ENCODE results near the gene OOSP2.
"Not testable (repeated sequence)": the region's sequence is repeated elsewhere in the genome, so short reads cannot be mapped to it uniquely, and the experiment has no call there.

The OOSP2 gene, protein sequence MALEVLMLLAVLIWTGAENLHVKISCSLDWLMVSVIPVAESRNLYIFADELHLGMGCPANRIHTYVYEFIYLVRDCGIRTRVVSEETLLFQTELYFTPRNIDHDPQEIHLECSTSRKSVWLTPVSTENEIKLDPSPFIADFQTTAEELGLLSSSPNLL

DNA sequence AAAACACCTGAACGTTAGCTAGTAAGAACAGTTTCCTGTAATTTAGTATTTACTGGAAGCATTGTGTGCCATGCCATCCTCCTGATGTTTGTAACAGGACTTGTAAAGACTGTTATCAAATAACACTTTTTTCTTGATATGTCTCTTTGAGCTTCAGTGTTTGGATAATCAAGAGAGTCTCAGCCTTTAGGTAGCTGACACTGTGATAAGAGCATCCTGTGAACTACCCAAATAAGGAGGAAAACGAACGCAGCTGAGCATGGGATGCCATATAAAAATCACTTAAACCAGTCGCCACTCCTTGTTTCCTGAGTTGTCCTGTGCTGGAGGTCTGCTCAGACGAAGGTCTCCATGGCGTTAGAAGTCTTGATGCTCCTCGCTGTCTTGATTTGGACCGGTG is at the start of gene OOSP2:
Gene OOSP2 (plus strand): TSS at position 301 of the 400 bp plus-strand sequence. CDS start 51 bp downstream, at position 352.
- DNase-seq: no peak

DNA sequence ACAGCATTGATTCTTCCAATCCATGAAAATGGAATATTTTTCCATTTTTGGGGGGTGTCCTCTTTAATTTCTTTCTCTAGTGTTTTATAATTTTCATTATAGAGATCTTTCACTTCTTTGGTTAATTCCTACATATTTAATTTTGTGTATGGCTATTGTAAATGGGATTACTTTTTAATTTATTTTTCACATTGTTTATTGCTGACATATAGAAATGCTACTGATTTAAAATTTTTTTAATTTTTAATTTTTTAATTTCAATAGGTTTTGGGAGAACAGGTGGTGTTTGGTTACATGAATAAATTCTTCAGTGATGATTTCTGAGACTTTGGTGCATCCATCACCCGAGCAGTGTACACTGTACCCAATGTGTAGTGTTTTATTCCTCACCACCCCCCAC is 49.8 kb upstream of the OOSP2 start:
- no peak for DNase-seq

DNA sequence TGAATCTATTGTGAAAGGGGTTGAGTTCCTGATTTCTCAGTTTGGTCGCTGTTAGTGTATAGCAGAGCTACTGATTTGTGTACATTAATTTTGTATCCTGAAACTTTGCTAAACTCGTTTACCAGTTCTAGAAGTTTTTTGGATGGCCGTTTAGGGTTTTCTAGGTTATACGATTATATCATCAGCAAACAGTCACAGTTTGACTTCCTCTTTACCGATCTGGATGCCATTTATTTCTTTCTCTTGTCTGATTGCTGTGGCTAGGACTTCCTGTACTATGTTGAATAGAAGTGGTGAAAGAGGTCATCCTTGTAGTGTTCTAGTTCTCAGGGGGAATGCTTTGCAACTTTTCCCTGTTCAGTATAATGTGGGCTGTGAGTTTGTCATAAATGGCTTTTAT is 47.8 kb upstream of the OOSP2 start:
- no peak for DNase-seq

DNA sequence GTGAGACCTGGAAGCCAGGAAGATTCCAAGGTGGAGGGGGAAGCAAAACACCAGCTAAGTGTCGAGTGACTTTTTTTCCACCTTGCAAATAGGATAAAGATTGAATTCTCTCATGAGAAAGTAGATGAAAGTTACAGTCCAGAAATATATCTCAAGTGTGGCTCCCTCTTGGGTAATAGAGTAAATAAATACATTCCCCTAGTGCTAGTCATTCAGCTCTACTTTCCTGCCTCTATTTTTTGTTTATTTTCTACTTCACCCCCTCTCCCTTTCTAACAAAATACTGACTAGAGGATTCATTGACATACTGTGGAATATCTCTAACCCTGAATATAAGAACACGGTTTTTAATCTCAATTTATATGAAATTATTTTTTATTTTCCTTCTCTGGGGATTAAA is 42.4 kb upstream of the OOSP2 start:
- no peak for DNase-seq

DNA sequence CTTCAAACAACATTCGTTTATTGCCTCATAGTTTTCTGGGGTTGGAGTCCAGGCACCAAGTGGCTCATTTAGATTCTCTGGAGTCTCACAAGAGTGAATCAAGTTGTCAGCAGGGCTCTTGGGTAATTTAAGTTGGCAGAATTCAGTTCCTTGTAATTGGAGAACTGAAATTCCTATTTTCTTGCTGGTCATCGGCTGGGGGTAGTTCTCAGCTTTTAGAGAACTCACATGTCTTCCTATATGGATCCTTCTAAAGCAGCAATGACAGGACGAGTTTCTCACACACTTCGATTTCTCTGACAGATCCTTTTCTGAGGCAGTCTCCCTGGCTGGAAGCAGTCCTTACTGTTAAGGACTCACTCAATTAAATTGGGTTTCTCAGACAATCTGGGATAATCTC is 40.5 kb upstream of the OOSP2 start:
- no peak for DNase-seq

DNA sequence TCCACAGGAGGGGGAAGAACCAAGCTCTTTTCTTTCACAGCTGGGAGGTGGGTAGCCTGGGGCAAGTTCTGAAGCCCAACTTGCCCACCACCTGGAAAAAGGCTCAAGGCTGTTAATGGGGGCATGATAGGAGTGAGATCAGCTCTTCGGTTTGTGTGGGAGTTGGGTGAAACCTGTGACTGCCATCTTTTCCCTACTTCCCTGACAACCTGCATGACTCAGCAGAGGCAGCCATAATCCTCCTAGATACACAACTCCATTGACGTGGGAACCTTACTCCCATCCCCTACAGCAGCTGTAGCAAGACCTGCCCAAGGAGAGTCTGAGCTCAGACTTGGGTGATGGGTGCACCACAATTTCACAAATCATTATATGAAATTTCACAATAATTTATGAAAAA is 36.5 kb upstream of the OOSP2 start:
- no peak for DNase-seq

DNA sequence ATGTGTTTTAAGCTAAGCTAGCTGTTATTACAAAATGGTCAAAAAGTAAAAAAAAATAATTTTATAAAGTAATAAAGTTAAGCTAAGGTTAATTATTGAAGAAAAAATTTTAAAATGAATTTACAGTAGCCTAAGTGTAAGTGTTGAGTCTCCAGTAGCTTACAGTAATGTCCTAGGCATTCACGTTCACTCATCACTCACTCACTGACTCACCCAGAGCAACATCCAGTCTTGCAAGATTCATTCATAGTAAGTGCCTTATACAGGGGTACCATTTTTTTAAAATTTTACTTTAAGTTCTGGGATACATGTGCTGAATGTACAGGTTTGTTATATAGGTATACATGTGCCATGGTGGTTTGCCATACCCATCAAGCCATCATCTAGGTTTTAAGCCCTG is 34.8 kb upstream of the OOSP2 start:
- no peak for DNase-seq

DNA sequence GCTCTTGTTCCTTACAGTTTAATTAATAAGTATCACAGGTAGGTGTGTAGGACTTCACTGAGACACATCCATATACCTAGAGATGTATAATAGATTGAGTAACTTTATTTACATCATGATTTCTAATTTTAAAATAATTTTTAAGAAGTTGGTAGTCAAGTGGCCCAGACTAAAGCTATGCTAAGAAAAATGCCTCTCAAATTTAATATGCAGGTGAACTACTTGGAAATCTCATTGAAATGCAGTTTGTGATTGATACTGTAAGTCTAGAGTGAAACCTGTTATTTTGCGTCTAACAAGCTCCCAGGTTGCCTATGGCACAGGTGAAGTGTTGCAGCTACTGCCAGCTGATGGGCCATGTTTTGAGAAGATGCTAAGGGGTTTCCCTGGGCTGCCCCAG is 23.3 kb upstream of the OOSP2 start, which contains the start of gene OOSP4B:
Gene OOSP4B (plus strand): TSS at position 301 of the 400 bp plus-strand sequence.
- DNase-seq: no peak

DNA sequence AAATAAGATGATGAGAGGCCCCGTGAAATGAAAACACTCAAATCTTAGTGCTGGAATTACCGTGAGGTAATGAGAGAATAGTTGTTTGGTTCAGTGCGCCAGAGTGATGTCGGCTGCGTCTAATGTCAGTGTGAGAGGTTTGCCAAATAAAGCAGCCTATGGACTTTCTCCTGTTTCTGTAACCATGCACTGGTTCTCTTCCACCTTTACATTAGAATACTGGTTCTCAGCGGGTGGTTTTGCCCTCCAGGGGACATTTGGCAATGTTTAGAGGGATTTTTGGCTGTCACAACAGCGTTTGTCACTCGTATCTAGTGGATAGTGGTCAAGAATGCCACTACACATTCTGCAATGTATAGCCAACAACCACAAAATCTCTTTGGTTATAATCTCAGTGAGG is 22.2 kb upstream of the OOSP2 start:
- no peak for DNase-seq

DNA sequence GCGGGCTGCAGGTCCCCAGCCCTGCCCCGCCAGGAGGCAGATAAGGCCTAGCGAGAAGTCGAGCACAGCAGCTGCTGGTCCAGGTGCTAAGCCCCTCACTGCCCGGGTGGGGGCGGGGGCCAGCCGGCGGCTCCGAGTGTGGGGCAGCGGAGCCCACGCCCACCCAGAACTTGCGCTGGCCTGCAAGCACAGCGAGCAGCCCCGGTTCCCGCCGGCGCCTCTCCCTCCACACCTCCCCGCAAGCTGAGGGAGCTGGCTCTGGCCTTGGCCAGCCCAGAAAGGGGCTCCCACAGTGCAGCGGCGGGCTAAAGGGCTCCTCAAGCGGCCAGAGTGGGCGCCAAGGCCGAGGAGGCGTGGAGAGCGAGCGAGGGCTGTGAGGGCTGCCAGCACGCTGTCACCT is 19.8 kb upstream of the OOSP2 start:
- DNase-seq: not testable (repeated sequence)

DNA sequence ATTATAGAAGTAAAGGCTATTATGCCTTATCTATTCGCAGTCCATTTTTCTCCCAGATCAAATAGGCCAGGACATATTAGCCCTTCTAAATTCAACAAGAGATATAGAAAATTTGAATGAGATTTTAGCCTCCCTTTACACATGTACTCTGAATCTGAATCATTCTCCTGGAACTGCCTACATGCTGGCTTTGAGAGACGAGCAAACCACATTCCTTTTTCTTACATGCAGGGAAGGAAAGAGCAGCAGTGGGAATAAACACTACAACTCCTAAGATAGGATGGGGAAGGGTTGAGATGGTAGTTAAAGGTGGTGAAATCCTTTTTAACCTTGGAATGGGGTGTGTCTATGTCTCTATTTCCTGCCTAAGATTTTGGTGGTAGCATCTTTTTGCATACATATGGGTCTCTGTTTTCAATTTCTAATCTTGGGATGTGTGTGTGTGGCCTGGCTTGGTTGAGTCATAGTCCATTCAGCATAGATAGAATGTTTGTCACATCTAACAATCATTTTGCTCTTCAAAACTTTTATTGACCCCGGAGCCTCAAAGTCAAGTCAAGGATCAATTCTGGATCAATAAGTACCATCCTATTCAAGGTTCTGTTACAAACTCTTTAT is 11.1 kb upstream of the OOSP2 start:
- DNase-seq: no peak

DNA sequence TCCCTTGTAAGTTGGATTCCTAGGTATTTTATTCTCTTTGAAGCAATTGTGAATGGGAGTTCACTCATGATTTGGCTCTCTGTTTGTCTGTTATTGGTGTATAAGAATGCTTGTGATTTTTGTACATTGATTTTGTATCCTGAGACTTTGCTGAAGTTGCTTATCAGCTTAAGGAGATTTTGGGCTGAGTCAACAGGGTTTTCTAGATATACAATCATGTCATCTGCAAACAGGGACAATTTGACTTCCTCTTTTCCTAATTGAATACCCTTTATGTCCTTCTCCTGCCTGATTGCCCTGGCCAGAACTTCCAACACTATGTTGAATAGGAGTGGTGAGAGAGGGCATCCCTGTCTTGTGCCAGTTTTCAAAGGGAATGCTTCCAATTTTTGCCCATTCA is 10.2 kb downstream of the OOSP2 start:
- DNase-seq: not testable (repeated sequence)

DNA sequence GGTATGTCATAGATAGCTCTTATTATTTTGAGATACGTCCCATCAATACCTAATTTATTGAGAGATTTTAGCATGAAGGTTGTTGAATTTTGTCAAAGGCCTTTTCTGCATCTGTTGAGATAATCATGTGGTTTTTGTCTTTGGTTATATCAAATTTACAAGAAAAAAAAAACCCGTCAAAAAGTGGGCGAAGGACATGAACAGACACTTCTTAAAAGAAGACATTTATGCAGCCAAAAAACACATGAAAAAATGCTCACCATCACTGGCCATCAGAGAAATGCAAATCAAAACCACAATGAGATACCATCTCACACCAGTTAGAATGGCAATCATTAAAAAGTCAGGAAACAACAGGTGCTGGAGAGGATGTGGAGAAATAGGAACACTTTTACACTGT is 10.6 kb downstream of the OOSP2 start:
- DNase-seq: not testable (repeated sequence)

DNA sequence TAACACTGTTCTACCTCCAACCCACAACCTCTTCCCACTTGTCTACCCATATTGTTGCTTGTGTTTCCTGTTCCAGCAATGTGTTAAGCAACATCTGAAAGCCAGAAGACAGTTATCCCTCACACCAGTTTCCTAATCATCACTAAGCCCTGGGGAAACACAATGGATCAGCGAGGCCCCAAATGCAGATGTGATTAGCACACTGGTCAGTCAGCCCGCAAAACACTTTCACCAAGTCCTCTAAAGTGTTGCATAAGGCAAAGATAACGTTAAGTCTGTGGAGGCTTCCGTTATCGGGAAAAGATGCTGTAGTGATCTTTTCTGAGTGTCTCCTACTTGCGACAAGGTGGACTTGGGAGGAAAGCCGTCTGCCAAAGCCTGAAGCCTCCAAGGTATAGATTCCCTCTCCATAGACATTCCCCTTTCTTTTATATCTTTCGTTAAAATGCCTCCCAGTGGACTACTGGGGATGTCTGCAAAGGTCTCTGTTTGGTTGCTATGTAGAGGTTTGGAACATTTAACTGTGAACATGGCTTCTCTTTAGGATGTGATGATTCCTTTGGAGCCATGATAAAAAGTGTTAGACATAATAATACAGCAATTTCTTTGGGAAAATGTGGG is 16.2 kb downstream of the OOSP2 start, which contains the start of gene MS4A3:
Gene MS4A3 (plus strand): TSS at position 317 of the 621 bp plus-strand sequence. CDS start 4,496 bp downstream, outside the sequence.
- DNase-seq: no peak

DNA sequence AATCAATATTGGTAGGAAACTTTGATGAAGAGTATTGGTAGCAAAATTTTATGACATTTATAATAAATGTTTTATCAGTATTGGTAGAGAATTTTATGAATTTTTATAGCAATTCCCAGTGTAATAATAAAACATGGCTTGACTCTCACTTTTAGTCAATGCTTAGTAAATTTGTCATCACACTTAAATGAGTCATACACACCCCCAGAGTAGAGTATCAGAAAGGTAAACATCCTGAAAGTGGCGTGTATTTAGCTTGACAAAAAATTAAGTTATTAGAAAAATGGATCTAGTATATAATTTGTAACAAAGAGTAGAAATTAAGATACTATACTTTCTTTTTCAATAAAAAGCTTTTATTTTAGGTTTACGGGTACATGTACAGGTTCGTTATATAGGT is 18.8 kb downstream of the OOSP2 start:
- no peak for DNase-seq

DNA sequence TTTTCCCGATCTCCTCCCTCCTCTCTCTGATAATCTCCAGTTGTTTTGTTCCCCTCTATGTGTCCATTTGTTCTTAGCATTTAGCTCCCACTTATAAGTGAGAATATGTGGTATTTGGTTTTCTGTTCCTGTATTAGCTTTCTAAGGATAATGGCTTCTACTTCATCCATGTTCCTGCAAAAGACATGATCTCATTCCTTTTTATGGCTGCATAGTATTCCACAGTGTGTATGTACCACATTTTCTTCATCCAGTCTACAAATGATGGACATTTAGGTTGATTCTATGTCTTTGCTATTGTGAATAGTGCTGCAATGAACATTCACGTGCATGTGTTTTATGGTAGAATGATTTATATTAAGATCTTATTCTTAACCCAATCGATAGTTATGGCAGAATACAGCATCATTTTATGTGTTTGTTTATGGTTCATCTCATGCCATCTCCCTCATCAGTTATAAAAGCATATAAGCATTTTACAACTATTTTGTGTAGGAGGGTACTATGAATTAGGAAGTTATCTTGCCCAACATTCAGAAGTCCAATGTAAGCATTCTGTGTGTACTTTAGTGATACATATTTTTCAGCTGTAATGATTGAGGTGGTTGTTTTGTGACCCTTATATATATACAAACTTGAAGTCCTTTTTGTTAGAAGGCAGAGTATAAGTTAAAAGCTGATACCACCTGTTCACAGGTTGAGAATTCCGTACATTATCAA is 19.5 kb downstream of the OOSP2 start:
- DNase-seq: no peak

DNA sequence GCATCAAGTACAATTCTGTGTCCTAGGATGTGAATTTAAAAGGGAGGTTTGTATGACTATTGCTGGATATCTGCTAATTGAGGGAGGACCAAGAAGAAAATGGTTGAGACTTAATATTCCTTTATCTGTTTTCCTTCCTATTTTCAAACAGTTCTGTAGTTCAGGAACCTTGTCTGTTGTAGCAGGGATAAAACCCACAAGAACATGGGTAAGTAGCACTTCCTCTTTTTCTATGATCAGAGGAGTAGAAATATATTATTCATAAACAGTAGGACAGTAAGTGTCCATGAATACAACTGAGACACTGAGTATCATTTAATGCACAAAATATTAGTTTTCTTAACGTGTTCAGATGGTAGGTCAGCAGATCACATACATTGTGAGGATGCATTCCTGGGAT is 23.9 kb downstream of the OOSP2 start:
- no peak for DNase-seq

DNA sequence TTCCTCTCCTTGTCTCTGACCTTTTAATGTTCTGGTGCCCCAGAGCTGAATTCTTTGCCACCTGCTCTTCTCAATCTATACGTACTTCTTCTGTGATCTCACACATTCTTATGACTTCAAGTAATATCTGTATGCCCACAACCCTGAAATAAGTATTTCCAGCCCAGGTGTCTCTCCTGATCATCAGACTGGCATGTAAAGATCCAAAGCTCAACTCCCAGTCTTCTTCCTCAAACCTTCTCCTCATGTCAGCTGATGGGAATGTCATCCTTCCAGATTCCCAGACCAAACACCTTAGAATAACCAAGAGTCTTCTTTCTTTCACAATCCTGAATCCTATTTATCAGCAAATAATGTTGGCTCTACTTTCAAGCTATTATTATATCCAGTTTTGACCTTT is 25.6 kb downstream of the OOSP2 start:
- no peak for DNase-seq

DNA sequence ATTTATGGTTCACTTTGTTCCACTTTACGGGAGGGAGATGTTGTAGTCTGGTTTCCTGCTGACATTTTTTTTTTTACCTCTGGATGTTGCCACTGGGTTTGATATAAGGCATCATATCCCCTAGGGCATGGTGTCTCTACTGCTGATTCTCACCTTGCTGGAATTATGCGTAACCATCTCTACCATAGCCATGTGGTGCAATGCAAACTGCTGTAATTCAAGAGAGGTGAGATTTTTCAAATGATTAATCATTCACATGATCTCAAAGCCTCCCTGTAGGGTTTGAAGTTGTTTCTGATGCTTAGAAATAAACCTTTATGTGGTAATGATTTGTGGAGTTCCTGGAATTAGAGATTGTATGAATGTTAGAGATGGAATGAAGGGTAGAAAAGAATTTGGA is 29.2 kb downstream of the OOSP2 start:
- DNase-seq: no peak

DNA sequence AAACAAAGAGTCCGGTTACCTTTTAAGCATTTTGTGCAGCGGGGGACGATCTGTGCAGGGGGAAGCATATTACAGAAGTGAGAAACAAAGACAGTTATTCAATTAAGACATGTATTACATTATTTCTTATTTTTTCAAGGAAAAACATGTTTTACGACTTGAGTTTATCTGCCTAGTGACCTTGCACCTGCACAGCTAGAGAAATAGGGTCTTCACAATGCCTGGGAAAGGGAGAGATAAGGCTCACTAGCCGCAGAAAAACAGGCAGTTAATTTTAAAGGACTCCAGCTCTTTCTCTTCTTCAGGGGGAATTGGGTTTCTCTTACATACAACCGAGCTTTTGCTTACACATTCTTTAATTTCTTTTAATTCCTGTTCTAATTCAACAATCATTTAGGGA is 31.4 kb downstream of the OOSP2 start:
- not testable (repeated sequence) for DNase-seq

DNA sequence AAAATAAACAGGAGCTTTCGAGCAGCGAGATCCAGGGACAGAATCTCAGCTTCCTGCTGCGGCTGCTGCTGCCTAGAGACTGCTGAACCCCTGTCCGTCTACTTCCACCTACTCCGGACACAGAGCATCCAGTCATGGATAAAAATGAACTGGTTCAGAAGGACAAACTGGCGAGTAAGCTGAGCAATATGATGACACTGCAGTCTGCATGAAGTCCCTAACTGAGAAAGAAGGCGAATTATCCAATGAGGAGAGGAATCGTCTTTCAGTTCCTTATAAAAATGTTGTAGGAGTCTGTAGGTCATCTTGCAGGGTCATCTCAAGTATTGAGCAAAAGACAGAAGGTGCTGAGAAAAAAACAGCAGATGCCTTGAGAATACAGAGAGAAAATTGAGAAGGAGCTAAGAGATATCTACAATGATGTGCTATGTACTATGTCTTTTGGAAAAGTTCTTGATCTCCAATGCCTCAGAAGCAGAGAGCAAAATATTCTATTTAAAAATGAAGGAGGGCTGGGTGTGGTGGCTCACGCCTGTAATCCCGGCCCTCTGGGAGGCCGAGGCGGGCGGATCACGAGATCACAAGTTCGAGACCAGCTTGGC is 37.1 kb downstream of the OOSP2 start:
- DNase-seq: no peak

DNA sequence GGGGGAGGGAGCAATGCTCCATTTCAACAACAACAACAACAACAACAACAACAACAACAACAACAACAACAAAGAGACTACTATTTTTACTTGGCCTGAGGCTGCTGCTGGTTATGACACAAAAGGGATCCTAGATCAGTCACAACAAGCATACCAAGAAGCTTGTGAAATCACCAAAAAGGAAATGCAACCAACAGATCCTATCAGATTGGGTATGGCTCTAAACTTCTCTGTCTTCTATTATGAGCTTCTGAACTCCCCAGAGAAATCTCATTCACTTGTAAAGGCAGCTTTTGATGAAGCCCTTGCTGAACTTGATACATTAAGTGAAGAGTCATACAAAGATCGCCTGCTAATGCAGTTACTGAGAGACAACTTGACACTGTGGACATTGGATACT is 37.8 kb downstream of the OOSP2 start:
- no peak for DNase-seq

DNA sequence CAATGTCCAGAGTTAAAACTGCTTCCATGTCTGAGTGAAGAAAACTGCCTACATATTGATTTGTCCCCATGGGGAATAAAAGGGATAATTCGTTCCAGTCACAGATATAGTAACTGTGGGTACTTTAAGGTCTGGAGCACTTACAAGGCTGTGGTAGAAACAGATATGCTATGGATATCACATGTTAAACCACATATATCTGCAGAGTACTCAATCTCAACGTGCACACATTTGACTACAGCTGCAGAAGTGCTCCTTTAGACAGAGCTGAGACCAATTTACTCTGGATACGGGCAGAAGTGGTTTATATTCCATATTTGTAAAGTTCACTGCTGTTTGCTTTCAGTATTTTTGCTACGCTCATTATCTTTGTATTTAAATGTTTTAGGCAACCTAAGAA is 38.5 kb downstream of the OOSP2 start:
- DNase-seq: no peak
